ENCODE data around the gene SMAD9.

Gene SMAD9

GRCh38 chr13:36862002-36862685 lies 57.9 kb downstream of the SMAD9 start:
- no peak for DNase-seq

- DNase-seq = no peak
These were observed 60.8 kb downstream of the SMAD9 start for GRCh38 chr13:36859259-36859658.

GRCh38 chr13:36858290-36858689 lies 61.7 kb downstream of the SMAD9 start:
- peak in 1 of 2 experiments; percentile 68 for DNase-seq

GRCh38 chr13:36857253-36857652 lies 62.8 kb downstream of the SMAD9 start:
- DNase-seq = no peak

GRCh38 chr13:36850790-36851438 lies 69.1 kb downstream of the SMAD9 start:
- no peak for DNase-seq

GRCh38 chr13:36848199-36848982 lies 71.6 kb downstream of the SMAD9 start:
- no peak for DNase-seq

GRCh38 chr13:36847606-36848005 lies 72.4 kb downstream of the SMAD9 start:
- DNase-seq = no peak

- DNase-seq = no peak
These were observed 78.6 kb downstream of the SMAD9 start for GRCh38 chr13:36841391-36841790.

GRCh38 chr13:36840718-36841250 lies 79.3 kb downstream of the SMAD9 start:
- no peak for DNase-seq

- no peak for DNase-seq
These were observed 80.1 kb downstream of the SMAD9 start for GRCh38 chr13:36839981-36840380.

- DNase-seq = no peak
These were observed 80.8 kb downstream of the SMAD9 start for GRCh38 chr13:36839281-36839680.

GRCh38 chr13:36837354-36838092 lies 82.5 kb downstream of the SMAD9 start:
- no peak for DNase-seq

- no peak for DNase-seq
These were observed 85.7 kb downstream of the SMAD9 start for GRCh38 chr13:36834299-36834698.

GRCh38 chr13:36831291-36831690 lies 88.7 kb downstream of the SMAD9 start:
- no peak for DNase-seq

GRCh38 chr13:36829753-36830152 lies 90.3 kb downstream of the SMAD9 start:
- no peak for DNase-seq

- no peak for DNase-seq
These were observed 97.3 kb downstream of the SMAD9 start for GRCh38 chr13:36822785-36823184.

- DNase-seq = no peak
These were observed 99.8 kb downstream of the SMAD9 start for GRCh38 chr13:36820222-36820621.

- no peak for DNase-seq
These were observed 100.3 kb downstream of the SMAD9 start for GRCh38 chr13:36819739-36820090.

- DNase-seq = peak; percentile 53 to 93
These were observed 101.0 kb downstream of the SMAD9 start, which contains the start of gene RFXAP for GRCh38 chr13:36818804-36819738. TSS of gene RFXAP (plus strand) at chr13:36819222. CDS start at chr13:36819358, 136 bp downstream.

GRCh38 chr13:36817996-36818803 lies 101.8 kb downstream of the SMAD9 start:
- no peak for DNase-seq

GRCh38 chr13:36815062-36815461 lies 105.0 kb downstream of the SMAD9 start:
- DNase-seq = no peak
